Activated B cell treated with CpG ODN at 0.5 μM for 24 hours (primary cell): ENCODE data around the gene MON2. TPM values are rescaled to one million over a fixed set of nuclear protein-coding genes. Genes with fewer than 3 reads are reported as not detected.

Source experiments
- ATAC-seq: fragments of 200-7000 bp; cut with Tn5 transposase; one replicate; pipeline ENCODE4 v1.10.0; 2021; ENCODE audit warnings: low read depth, mild to moderate bottlenecking, moderate library complexity
- CTCF ChIA-PET: fragments of 350-600 bp; sonication (Branson Sonifier 250); formaldehyde crosslinking; loops from one replicate; lab custom pipeline; 2021; ENCODE audit warnings: antibody characterized with exemption; lab: Charles Lee
- POLR2A ChIA-PET: fragments of 350-600 bp; sonication (Branson Sonifier 250); formaldehyde crosslinking; loops from one replicate; lab custom pipeline; 2021; ENCODE audit warnings: antibody characterized with exemption; lab: Charles Lee
- DNase-seq: peaks from one replicate; pipeline ENCODE4 v3.0.0; 2022
- H3K27ac Mint-ChIP-seq: one replicate; pipeline ENCODE4 v1.8.0; 2020; ENCODE audit warnings: mixed read lengths
- H3K27me3 Mint-ChIP-seq: one replicate; pipeline ENCODE4 v1.8.0; 2021; ENCODE audit warnings: mixed read lengths
- H3K36me3 Mint-ChIP-seq: one replicate; pipeline ENCODE4 v1.8.0; 2021; ENCODE audit warnings: low read depth, mixed read lengths
- H3K4me1 Mint-ChIP-seq: one replicate; pipeline ENCODE4 v1.8.0; 2021; ENCODE audit warnings: mixed read lengths
- H3K4me3 Mint-ChIP-seq: one replicate; pipeline ENCODE4 v1.8.0; 2020; ENCODE audit warnings: mild to moderate bottlenecking, mixed read lengths
- H3K9me3 Mint-ChIP-seq: one replicate; pipeline ENCODE4 v1.8.0; 2020; ENCODE audit warnings: mixed read lengths
- CTCF ChIP-seq: fragments of 200-600 bp; IDR thresholded peaks from one replicate; pipeline ENCODE4 v1.8.0; 2022; ENCODE audit warnings: antibody characterized with exemption, mild to moderate bottlenecking
- intact Hi-C: fragments of 100-400 bp; cut with micrococcal nuclease; formaldehyde crosslinking; loops from one replicate; pipeline ENCODE4 v1.15.1; 2024
- total RNA-seq: library from RNA; stranded (reverse); gene quantifications from 2 replicates; pipeline ENCODE4 v1.2.3, GENCODE V29; 2022

The MON2 gene
- total RNA-seq, 1 donor from 2014 or later: 69.9 TPM

- intact Hi-C loops: loop anchor here (5.0 kb wide), 3 partner anchors 1182 to 1802 kb away; partner anchors contain the start of genes KICS2 and XPOT
- CTCF ChIA-PET: no interaction called here
- POLR2A ChIA-PET: no interaction called here
- Mint-ChIP-seq H3K4me3 (no peak overlapping the region), H3K36me3 (peaks cover 13% of the 10 kb centered on the region), H3K4me1 (peaks cover 30% of the 10 kb centered on the region), H3K9me3 (no peaks in the 10 kb centered on the region), H3K27ac (no peak overlapping the region), H3K27me3 (no peaks in the 10 kb centered on the region)
- DNase-seq: no peak
- no peak for ATAC-seq
- TF ChIP-seq CTCF: no peak
Observed at GRCh38 chr12:62599854-62600437, 133.3 kb downstream of the MON2 start.

GRCh38 chr12:62601765-62602164 lies 135.1 kb downstream of the MON2 start:
- Mint-ChIP-seq H3K36me3 (peaks cover 20% of the 10 kb centered on the region), H3K9me3 (no peaks in the 10 kb centered on the region), H3K27me3 (no peaks in the 10 kb centered on the region), H3K4me3 (peak overlapping the region; percentile 94), H3K4me1 (peaks cover 46% of the 10 kb centered on the region), H3K27ac (peak overlapping the region; percentile 99)
- intact Hi-C loops: loop anchor here (1.0 to 5.0 kb wide), 4 partner anchors 135 to 1801 kb away; partner anchors contain the start of genes KICS2, MON2 and XPOT
- TF ChIP-seq CTCF: no peak
- DNase-seq: no peak
- ChIA-PET POLR2A (interaction anchor here (0.6 to 3.2 kb wide), 10 partner anchors 10 to 342 kb away, joined by 3 to 52 read pairs (median 20); partner anchors contain the start of genes MON2 and USP15), CTCF (no interaction called here)
- ATAC-seq: no peak

GRCh38 chr12:62602255-62603060 lies 135.8 kb downstream of the MON2 start:
- ATAC-seq (peak; percentile 70), DNase-seq (peak; percentile 91)
- H3K36me3 Mint-ChIP-seq: peaks cover 20% of the 10 kb centered on the region
- peak overlapping the region; percentile 99 for H3K27ac Mint-ChIP-seq
- intact Hi-C loops: loop anchor here (1.0 to 5.0 kb wide), 8 partner anchors 21 to 1800 kb away; partner anchors contain the start of genes KICS2, MON2, USP15 and XPOT
- ChIA-PET POLR2A (interaction anchor here (0.5 to 3.2 kb wide), 27 partner anchors 9 to 1620 kb away, joined by 3 to 52 read pairs (median 7); partner anchors contain the start of genes KICS2, MON2 and USP15), CTCF (interaction anchor here (1.1 to 1.9 kb wide), 4 partner anchors 21 to 197 kb away, joined by 4 to 11 read pairs (median 6); no protein-coding TSS in a partner anchor)
- peak overlapping the region; percentile 94 for H3K4me3 Mint-ChIP-seq
- no peaks in the 10 kb centered on the region for H3K27me3 Mint-ChIP-seq
- no peaks in the 10 kb centered on the region for H3K9me3 Mint-ChIP-seq
- no peak for TF ChIP-seq CTCF
- H3K4me1 Mint-ChIP-seq: peaks cover 49% of the 10 kb centered on the region

- H3K27ac Mint-ChIP-seq: peak overlapping the region; percentile 99
- peak overlapping the region; percentile 94 for H3K4me3 Mint-ChIP-seq
- H3K27me3 Mint-ChIP-seq: no peaks in the 10 kb centered on the region
- CTCF ChIA-PET: interaction anchor here (1.1 to 1.9 kb wide), 4 partner anchors 22 to 197 kb away, joined by 4 to 11 read pairs (median 6); no protein-coding TSS in a partner anchor
- intact Hi-C loops: loop anchor here (1.0 to 5.0 kb wide), 7 partner anchors 22 to 1799 kb away; partner anchors contain the start of genes KICS2, USP15 and XPOT
- no peaks in the 10 kb centered on the region for H3K9me3 Mint-ChIP-seq
- POLR2A ChIA-PET: interaction anchor here (0.5 to 3.2 kb wide), 33 partner anchors 9 to 1802 kb away, joined by 3 to 52 read pairs (median 5); partner anchors contain the start of genes KICS2, MON2 and USP15
- peaks cover 49% of the 10 kb centered on the region for H3K4me1 Mint-ChIP-seq
- no peak for TF ChIP-seq CTCF
- peak; percentile 66 for ATAC-seq
- peaks cover 20% of the 10 kb centered on the region for H3K36me3 Mint-ChIP-seq
- peak; percentile 88 for DNase-seq
Observed at GRCh38 chr12:62603061-62603810, 136.6 kb downstream of the MON2 start.
